ENCODE data around the gene NOL6.

- TF ChIP-seq REST (IDR thresholded peaks at IDR 0.05; ENCODE audit: unreplicated experiment) (no peak), CTCF (conservative IDR thresholded peaks at IDR 0.05; ENCODE audit: low read depth in 2 of 2) (no peak)
Observed at GRCh38 chr9:33506626-33507370, 33.1 kb upstream of the NOL6 start.

Data from GM23338 (cell line).